GM04504 (cell line): Measurements from ENCODE around the gene GCNT4.
"Not testable (repeated sequence)": the region's sequence is repeated elsewhere in the genome, so short reads cannot be mapped to it uniquely, and the experiment has no call there.

Experiments
- DNase-seq: peaks from one replicate; pipeline ENCODE4 v3.0.0-alpha.2; 2012; ENCODE audit warnings: low read depth

Gene GCNT4

DNA sequence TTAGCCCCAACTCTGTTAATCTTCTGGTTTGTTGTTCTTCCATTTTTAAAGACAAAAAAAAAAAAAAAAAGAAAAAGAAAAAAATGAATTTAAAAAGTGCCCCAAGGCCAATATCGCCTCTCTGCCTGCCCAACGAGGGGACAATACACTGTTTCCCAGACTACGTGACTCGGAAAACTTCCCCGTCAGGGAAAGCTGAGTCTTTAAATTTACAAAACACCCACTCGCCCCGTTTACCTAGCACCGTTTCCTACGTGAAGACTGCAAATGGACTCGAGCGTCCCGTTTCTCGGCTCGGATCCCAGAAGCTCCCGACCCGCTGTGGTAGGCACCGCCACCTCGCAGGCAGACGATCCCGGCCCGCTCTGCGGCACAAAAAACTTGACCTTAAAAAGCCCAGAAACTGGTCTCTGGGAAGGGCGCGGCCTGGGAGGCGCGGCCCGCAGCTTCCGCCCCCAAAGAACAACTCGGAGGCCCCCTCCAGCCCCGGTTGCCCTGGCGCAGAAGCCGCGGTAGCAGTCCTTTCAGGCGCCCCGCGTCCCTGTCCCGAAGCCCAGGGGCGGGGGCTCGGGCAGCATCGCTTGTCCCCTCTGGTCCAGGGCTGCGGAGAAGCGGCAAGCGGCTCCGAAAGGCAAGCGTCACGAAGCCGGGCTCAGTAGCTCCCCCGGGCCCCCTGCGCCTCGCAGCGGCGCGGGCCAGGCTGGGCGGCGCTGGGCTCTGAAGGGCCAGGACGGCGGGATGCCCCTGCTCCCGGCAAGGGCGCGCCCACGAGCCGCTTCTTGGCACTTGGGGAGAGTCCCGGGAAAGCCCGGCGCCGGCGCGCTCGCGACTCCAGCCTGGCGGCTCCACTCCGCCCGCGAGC lies at the start of gene GCNT4:
TSS of gene GCNT4 (minus strand) at position 367 of the 862 bp plus-strand sequence. CDS start 22,521 bp downstream, outside the sequence.
- peak; percentile 33 for DNase-seq

GRCh38 chr5:75095956-75096355 lies 43.6 kb upstream of the GCNT4 start:
- DNase-seq = peak; percentile 6

DNA sequence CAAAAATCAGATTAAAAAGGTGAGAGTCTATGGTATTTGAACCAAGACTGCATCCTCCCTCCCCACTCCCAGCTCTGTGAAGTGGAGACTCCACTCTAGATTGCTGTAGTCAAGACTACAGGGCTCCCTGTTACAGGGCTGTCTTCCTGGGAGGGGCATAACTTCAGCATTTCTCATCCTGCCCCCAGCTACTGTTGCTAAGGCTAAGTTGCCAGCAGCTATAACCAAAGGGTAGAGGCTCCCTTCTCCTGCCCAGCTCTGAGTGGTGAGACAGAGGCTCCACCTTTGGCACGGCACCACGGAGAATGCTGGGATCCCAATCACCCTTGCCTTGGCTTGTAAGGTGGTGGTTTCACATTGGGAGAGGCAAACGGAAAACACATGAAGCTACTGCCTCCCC lies 39.2 kb upstream of the GCNT4 start:
- DNase-seq = no peak

DNA sequence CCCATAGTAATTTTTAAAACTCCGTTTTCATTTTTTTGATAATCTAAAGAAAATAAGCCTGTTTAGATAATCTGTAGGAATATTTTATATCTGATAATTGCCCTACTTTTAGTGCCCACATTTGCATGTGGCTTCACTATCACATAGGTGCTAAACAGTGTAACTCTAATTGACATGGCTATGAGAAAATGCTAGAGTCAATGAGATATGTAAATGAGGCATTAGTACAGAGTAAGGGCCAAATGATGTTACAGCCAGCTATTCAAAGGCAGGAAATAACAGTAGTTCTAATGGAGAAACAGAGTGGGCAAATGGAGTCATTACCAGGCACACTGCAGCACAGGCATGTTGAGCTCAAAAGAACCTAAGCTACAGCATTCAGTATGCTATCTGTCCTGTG lies 37.3 kb upstream of the GCNT4 start:
- no peak for DNase-seq

DNA sequence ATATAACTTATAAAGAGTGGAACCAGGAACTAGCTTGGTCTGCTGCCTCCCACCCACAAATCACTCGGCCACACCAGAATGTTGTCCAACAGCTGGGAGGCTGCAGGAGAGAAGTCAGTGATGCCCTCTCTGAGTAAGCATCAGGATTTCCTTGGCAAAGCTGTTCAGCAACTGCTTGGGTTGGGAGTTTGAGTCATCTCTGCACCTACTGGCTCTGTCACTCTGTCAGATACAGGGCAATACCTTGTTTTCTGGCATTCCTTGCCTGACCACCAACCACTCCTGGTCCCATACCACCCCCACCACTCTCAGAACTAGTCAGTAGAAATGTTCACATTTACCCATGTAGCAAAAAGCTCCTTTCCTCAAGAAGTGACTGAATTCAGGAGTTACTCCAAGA lies 36.8 kb upstream of the GCNT4 start:
- no peak for DNase-seq

DNA sequence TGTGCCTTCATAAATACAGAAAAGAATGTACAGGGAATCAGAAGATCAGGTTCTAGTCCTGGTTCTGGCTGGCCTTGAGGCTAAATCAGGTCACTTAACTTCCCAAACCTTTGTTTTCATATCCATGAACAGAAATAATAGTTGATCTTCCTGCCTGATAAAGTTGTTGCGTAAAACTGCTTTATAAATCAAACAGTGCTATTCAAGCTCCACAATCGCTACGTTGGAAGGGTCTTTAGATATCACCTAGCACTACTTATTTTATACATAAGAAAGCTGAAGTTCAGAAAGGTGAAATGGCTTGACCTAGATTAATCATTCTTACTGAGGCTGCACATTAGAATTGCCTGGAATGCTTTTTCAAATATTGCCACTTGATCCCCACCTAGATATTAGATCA lies 36.3 kb upstream of the GCNT4 start:
- no peak for DNase-seq

DNA sequence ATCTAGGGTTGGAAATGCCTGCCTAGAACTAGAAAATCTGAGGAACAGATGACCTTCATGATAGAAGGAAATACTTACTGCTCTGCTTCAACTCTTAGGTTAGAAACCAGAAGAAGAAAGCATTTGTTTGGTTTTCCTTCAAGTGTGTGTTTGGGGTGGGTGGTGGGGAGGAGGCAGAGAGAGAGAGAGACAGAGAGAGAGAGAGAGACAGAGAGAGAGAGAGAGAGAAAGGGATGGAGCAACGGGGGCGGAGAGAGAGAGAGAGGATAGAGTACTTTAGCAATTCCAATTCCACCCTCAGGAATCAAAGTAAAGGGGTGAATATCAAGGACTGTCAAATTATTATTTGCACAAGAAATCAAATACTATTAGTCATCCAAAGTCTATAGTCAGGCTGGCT lies 29.2 kb upstream of the GCNT4 start:
- no peak for DNase-seq

- DNase-seq = not testable (repeated sequence)
Measured at GRCh38 chr5:75079346-75079745, 27.0 kb upstream of the GCNT4 start.

DNA sequence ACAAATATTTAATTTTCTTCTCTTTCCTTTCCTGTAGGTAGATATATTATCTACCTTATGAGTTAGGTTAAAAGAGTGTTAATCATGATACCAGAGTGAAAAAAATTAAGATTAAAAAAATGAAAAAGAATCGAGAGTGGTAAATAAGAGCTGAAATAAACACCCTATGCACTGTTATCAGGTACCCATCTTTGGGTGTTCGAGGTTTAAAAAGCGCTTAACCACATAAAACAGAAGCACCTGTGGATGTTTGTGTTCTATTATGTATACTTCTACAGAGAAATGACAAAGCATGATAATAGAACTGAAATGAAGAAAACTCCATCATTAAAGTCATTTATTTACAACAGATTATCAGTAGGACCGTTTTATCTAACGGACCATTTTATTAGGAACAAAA lies 25.7 kb upstream of the GCNT4 start:
- DNase-seq = no peak

- no peak for DNase-seq
Measured at GRCh38 chr5:75072061-75072460, 19.7 kb upstream of the GCNT4 start.

DNA sequence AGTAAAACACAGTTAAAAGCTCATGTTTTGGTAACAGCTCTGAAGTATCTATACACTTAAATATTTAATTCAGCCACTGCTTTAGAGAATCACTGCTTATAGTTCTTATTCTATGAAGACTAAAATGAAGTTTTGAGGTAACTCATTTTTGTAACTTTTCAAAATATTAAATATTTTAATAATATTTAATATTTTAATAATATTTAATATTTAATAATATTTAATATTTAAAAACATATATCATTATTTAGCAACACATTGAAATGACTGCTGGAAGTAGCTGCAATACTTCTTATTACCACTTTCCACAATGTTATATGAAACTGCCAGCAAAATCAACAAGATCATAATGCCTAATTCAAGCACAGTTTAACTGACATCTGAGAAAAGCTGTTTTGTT lies 18.7 kb upstream of the GCNT4 start:
- DNase-seq = no peak

DNA sequence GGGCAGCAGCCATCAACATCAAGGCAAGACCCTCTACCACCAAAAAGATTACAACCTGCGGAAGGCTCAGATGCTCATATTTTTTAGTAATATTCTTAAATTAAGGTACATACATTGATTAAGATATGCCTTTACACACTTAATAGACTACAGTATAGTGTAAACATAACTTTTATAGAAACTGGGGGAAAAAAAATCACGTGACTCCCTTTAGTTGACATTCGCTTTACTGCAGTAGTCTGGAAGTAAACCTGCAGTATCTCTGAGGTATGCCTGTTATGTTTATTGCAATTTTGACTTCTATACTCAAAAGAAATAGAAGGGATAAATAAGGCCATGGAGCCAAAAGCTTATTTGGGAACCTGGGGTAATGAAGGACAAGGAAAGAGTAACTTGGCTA lies 15.1 kb upstream of the GCNT4 start:
- no peak for DNase-seq

DNA sequence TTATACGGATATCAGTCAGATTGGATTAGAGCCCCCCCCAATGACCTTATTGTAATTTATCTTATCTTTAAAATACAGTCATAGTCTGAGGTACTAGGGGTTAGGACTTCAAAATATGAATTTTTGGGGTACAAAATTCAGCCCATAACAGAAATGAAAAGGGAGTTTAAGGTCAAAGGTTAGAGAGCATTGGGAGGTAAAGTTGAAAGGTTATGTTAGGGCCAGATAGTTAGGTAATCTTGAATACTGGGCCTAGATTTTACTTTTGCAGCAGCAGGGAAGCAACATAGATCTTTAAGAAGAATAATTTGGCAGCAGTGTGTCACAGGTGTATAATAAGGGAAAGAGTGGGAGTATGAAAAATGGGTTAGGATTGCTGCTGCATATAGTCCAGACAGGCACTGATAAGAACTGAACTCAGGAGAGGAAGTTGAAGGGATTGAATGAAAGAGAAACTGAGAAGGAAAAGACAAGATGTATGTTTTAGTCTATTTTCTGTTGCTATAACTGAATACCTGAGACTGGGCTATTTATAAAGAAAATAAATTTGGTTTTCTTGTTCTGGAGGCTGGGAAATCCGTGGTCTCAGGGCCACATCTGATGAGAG lies 10.7 kb upstream of the GCNT4 start:
- no peak for DNase-seq

- no peak for DNase-seq
Measured at GRCh38 chr5:75059912-75060545, 7.7 kb upstream of the GCNT4 start.

- no peak for DNase-seq
Measured at GRCh38 chr5:75058986-75059535, 6.7 kb upstream of the GCNT4 start.

- no peak for DNase-seq
Measured at GRCh38 chr5:75057561-75057960, 5.2 kb upstream of the GCNT4 start.

- DNase-seq = peak; percentile 28
Measured at GRCh38 chr5:75055727-75056144, 3.4 kb upstream of the GCNT4 start.

- peak; percentile 28 for DNase-seq
Measured at GRCh38 chr5:75054134-75054930, 2.0 kb upstream of the GCNT4 start.

DNA sequence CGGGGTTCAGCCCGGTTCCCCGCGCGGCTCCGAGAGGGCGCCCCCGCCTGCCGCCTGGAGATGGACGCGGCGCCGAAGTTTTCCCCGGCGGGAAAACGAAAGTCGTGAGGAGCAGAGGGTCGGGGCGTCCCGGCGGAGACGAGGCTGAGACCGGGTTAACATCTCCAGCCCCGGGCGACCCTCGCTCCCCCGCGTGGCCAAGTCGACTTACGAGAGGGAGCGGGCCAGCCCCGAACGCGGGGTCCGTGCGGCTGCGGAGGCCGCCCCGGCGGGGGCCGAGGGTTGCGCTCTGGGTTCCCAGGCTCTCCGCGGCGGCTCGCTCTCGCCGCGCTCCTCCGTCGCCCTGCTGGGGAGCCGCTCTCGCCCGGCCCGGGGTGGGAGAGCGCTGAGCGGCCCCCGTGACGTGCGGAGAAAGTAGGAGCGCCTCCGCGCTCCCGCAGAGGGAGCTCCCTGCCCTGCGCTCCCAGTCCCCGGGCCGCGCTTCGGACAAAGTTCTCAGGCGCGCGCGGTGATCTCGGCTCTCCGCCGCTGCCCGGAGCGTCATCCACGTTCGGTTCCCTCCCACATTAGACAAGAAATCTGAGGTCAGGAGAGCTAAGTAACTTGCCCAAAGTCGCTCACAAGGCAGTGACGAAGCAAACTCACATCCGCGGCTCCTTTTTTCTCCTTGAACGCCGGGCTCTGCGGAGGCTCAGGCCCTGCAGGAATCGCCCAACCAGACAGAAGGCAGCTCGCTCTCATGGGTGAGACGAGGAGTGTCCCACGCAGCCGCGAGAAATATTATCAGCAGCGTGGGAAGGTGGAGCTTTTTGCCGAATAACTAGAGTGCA lies 1.2 kb upstream of the GCNT4 start:
- DNase-seq = peak; percentile 68

DNA sequence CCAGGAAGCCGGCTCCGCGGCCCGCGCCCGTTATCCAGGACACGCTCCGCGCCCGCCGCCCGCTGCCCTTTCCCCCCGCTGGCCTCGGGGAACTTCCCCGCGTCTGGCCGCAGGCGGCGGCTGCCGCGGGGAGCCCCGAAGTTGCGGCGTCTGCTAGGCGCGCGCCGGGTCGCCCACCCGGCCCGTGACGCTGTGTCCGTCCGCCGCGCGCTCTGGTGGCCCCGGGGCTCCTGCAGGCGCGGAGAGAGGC lies 621 bp upstream of the GCNT4 start:
- no peak for DNase-seq

DNA sequence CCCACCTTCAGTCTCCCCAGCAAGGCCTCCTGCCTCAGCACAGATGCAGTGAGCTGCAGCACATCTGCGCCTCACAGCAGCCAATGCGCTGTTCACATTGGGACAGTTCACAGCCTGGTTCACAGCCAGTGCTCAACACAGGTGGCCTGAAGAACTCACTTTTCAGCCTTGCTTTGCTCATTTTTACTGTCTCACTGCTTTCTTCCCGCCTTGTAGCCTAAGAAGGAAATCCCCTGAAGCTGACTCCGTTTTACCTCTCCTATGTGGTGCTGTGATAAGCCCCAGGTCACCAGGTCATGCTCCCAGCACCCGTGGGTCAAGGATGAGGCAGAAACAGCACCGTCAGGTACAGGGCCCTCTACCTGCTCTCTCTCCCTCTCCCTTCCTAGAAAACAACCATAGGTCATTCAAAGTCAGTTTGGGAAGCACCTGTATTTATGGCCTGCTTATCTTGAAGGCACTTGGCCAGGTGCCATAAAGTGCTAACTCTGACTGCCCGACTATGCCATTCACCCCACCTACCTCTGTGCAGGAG lies 1.1 kb downstream of the GCNT4 start:
- DNase-seq = no peak
